Kidney (tissue), 14 donors: ENCODE measurements around the gene PDYN. TPM values are rescaled to one million over a fixed set of nuclear protein-coding genes. Genes with fewer than 3 reads are reported as not detected.
A peak's percentile ranks its signal among the peaks of the same experiment; 100 is the strongest.

ENCODE experiments used
- DNase-seq, 5 donors: peaks; one replicate each; pipeline ENCODE4 v3.0.0-alpha.2; 2013 to 2020
- FAIRE-seq: peaks from 2 replicates; lab custom pipeline; 2012; peaks lifted over from hg19 to GRCh38; lab: Jason Lieb, UNC
- H3K27ac ChIP-seq, 2 donors: one replicate each; pipeline ENCODE4 v1.7.0; 2013; ENCODE audit warnings: low read depth in 2 of 2, low read length in 2 of 2, inconsistent platforms in 1 of 2
- H3K27me3 ChIP-seq: one replicate; pipeline ENCODE4 v1.7.1; 2013; ENCODE audit warnings: low read length, inconsistent platforms; ENCODE audit not compliant: control insufficient read depth, insufficient read depth
- H3K36me3 ChIP-seq, 3 donors: one replicate each; pipeline versions ENCODE4 v1.7.0 to v1.7.1; 2013; ENCODE audit warnings: low read length in 3 of 3, control low read depth in 1 of 3, inconsistent platforms in 1 of 3; ENCODE audit not compliant: insufficient read depth in 3 of 3, control insufficient read depth in 2 of 3
- H3K4me1 ChIP-seq, 3 donors: one replicate each; pipeline versions ENCODE4 v1.7.0 to v1.7.1; 2013; ENCODE audit warnings: low read length in 3 of 3, inconsistent platforms in 1 of 3, low read depth in 1 of 3; ENCODE audit not compliant: control insufficient read depth in 2 of 3, insufficient read depth in 2 of 3
- H3K4me3 ChIP-seq, 3 donors: one replicate each; pipeline versions ENCODE4 v1.7.0 to v1.8.1; 2013; ENCODE audit warnings: low read length in 3 of 3, control low read depth in 1 of 3, inconsistent platforms in 1 of 3
- H3K9ac ChIP-seq, 3 donors: one replicate each; pipeline versions ENCODE4 v1.7.0 to v1.7.1; 2013; ENCODE audit warnings: low read length in 3 of 3, control low read depth in 1 of 3, inconsistent platforms in 1 of 3
- H3K9me3 ChIP-seq, 3 donors: one replicate each; pipeline versions ENCODE4 v1.7.0 to v1.7.1; 2013; ENCODE audit warnings: low read length in 3 of 3, control low read depth in 1 of 3, inconsistent platforms in 1 of 3; ENCODE audit not compliant: control insufficient read depth in 2 of 3, insufficient read depth in 1 of 3
- CTCF ChIP-seq: IDR thresholded peaks from 3 replicates; pipeline ENCODE4 v1.5.1; 2012; ENCODE audit warnings: mild to moderate bottlenecking, moderate library complexity, borderline replicate concordance; ENCODE audit not compliant: insufficient read depth; ENCODE audit errors: extremely low read depth
- intact Hi-C: fragments of 100-400 bp; cut with DNase I; formaldehyde crosslinking; loops from one replicate; pipeline ENCODE4 v1.11.1; 2022
- polyA plus RNA-seq: library from polyadenylated mRNA; stranded (reverse); fragments of 350-450 nt; fragmentation: Illumina TruSeq; extraction: RNeasy Lipid Tissue Mini Kit (QIAGEN cat#74804); gene quantifications from one replicate; pipeline ENCODE4 v1.2.3, GENCODE V29; 2014; ENCODE audit warnings: low read depth, low replicate concordance; ENCODE audit not compliant: insufficient read depth
- total RNA-seq: library from RNA; stranded (reverse); fragmentation: NEBNext Ultra II Directional; extraction: Animal tissue kit (Norgen Biotek cat#: 25700); gene quantifications from one replicate; pipeline ENCODE4 v1.2.1, GENCODE V29; 2021
- donor health status: control.
- donor health status: control.
- donor health status: control.
- donor health status: control.
- donor health status: control.
- donor health status: DM: yes; HTN: yes; CAD: no.
- donor health status: Normal renal cell carcinoma (clear cell type).

Gene PDYN
- total and polyA plus RNA-seq, 2 donors from 2014 or later, result not detected

DNA sequence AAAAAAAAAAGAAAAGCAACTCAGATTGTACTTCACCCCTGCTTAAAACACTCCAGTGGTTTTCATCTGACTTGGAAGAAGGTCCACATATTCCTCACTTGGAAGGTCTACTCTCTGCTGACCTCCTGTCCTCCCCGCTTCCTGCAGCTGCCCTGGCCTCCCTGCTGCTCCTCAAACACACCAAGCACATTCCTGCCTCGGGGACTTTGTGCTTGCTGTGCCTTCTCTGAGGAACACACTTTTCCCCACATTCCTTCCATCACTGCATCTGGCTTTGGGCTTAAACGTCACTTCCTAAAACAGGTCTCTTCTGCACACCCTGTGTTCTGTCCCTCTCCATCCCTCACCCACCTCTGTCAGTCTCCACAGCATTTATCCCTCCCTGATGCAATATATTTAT, 4.9 kb upstream of the PDYN start:
- intact Hi-C loops, result no loop called here
- H3K4me3 ChIP-seq, result no peak overlapping the region
- TF ChIP-seq CTCF, result no peak
- H3K27ac ChIP-seq, result no peak overlapping the region
- H3K4me1 ChIP-seq, result no peaks in the 10 kb centered on the region
- H3K27me3 ChIP-seq, result no peaks in the 10 kb centered on the region
- H3K9ac ChIP-seq, result no peak overlapping the region
- FAIRE-seq (no peak), DNase-seq (no peak)
- no peaks in the 10 kb centered on the region for H3K9me3 ChIP-seq
- H3K36me3 ChIP-seq, result no peaks in the 10 kb centered on the region

DNA sequence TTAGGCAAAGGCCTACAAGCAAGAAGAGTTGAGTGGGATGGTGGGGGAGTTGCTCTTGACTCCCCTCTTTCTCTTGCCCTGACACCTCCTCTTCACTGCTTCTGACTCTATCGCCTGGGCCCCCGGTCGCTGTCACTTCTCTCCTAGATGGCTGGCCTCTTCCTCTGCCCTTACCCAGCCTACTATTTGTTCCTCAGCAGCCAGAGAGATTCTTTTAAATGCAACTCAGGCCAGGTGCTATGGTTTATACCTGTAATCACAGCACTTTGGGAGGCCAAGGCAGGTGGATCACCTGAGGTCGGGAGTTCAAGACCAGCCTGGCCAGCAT, 4.3 kb upstream of the PDYN start:
- no peak for DNase-seq
- H3K27me3 ChIP-seq, result no peaks in the 10 kb centered on the region

GRCh38 chr20:1997483-1998192, 3.8 kb upstream of the PDYN start:
- intact Hi-C loops, result no loop called here

More for the DNA sequence above, 4.3 kb upstream of the PDYN start:
- Histone ChIP-seq H3K9ac (no peak overlapping the region), H3K36me3 (no peaks in the 10 kb centered on the region), H3K4me3 (no peak overlapping the region), H3K9me3 (no peaks in the 10 kb centered on the region), H3K27ac (no peak overlapping the region), H3K4me1 (no peaks in the 10 kb centered on the region)
- intact Hi-C loops, result no loop called here
- FAIRE-seq, result no peak
- no peak for TF ChIP-seq CTCF

More at GRCh38 chr20:1997483-1998192, 3.8 kb upstream of the PDYN start:
- no peaks in the 10 kb centered on the region for H3K27me3 ChIP-seq
- DNase-seq (peak in 1 of 5 donors; percentile 10), FAIRE-seq (no peak)
- TF ChIP-seq CTCF, result no peak
- no peak overlapping the region for H3K9ac ChIP-seq
- no peak overlapping the region for H3K27ac ChIP-seq
- H3K9me3 ChIP-seq, result no peaks in the 10 kb centered on the region
- no peaks in the 10 kb centered on the region for H3K4me1 ChIP-seq
- no peak overlapping the region for H3K4me3 ChIP-seq
- H3K36me3 ChIP-seq, result no peaks in the 10 kb centered on the region
